OCI-LY1 (cell line): ENCODE data around the gene CLDN15.

Experiments
- CTCF ChIP-seq: fragments of 200-600 bp; sonication (generic), shearing (Covaris generic); IDR thresholded peaks from 2 replicates; pipeline ENCODE4 v1.5.1; 2017; ENCODE audit warnings: mild to moderate bottlenecking, antibody characterized with exemption, low read length, moderate library complexity, mixed read lengths
- EZH2 ChIP-seq: fragments of 200-600 bp; sonication (generic), shearing (Covaris generic); IDR thresholded peaks from 2 replicates; pipeline ENCODE4 v1.8.0; 2017; ENCODE audit warnings: borderline replicate concordance, mixed run types, mild to moderate bottlenecking, antibody characterized with exemption, low read length, moderate library complexity, mixed read lengths

DNA sequence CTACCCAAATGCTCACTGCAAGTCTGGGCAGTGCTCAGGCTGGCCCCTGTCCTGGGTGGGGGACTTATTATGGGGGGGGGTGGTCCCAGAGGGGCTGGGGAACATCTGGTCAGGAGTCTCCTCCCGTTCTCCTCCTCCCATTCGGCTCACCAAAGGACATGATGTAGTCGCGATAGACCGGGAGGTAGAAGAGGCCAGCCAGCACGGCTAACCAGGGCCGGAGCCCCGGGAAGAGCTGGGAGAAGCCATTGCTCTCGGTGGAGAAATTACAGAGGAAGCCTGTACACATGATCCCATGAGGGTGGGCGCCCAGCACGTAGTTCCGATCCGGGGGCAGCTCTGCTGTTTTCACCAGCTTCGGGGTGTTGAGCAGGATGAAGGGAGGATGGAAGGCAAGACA, 39.1 kb downstream of the CLDN15 start:
- TF ChIP-seq CTCF (no peak), EZH2 (no peak)
